Hippocampal formation (tissue), 2 donors: ENCODE results near the gene MRM2.
A peak's percentile ranks its signal among the peaks of the same experiment; 100 is the strongest.

ENCODE experiments used
- DNase-seq, 2 donors: peaks; one replicate each; lab custom pipeline; 2025; lab: John Stamatoyannopoulos, UW

Gene MRM2

GRCh38 chr7:2266911-2267310 lies 24.9 kb upstream of the MRM2 start:
- no peak for DNase-seq

GRCh38 chr7:2264158-2264557 lies 22.2 kb upstream of the MRM2 start:
- no peak for DNase-seq

- DNase-seq = no peak
Observed at GRCh38 chr7:2263176-2263575, 21.2 kb upstream of the MRM2 start.

- no peak for DNase-seq
Observed at GRCh38 chr7:2261611-2262010, 19.6 kb upstream of the MRM2 start.

- DNase-seq = no peak
Observed at GRCh38 chr7:2260820-2261219, 18.8 kb upstream of the MRM2 start.

GRCh38 chr7:2259480-2259879 lies 17.5 kb upstream of the MRM2 start:
- DNase-seq = no peak

- DNase-seq = no peak
Observed at GRCh38 chr7:2258661-2259365, 16.8 kb upstream of the MRM2 start.

GRCh38 chr7:2257651-2258050 lies 15.6 kb upstream of the MRM2 start:
- no peak for DNase-seq

- DNase-seq = no peak
Observed at GRCh38 chr7:2257046-2257551, 15.1 kb upstream of the MRM2 start.

- no peak for DNase-seq
Observed at GRCh38 chr7:2256306-2257045, 14.5 kb upstream of the MRM2 start.

GRCh38 chr7:2255145-2256139 lies 13.4 kb upstream of the MRM2 start:
- no peak for DNase-seq

- DNase-seq = no peak
Observed at GRCh38 chr7:2254429-2255144, 12.6 kb upstream of the MRM2 start.

- DNase-seq = no peak
Observed at GRCh38 chr7:2253525-2254244, 11.7 kb upstream of the MRM2 start.

- no peak for DNase-seq
Observed at GRCh38 chr7:2253021-2253420, 11.0 kb upstream of the MRM2 start.

- no peak for DNase-seq
Observed at GRCh38 chr7:2251841-2252771, 10.1 kb upstream of the MRM2 start.

GRCh38 chr7:2251381-2251780 lies 9.4 kb upstream of the MRM2 start:
- no peak for DNase-seq

GRCh38 chr7:2249744-2250323 lies 7.8 kb upstream of the MRM2 start:
- DNase-seq = no peak

GRCh38 chr7:2248984-2249694 lies 7.1 kb upstream of the MRM2 start:
- peak in 1 of 2 donors; percentile 34 for DNase-seq
